Measurements from ENCODE around the gene FANCE.

The FANCE gene

GRCh38 chr6:35468980-35469750 is 17.0 kb downstream of the FANCE start:
- no peak for DNase-seq

- no peak for DNase-seq
Measured at GRCh38 chr6:35469751-35470662, 17.9 kb downstream of the FANCE start.

DNA sequence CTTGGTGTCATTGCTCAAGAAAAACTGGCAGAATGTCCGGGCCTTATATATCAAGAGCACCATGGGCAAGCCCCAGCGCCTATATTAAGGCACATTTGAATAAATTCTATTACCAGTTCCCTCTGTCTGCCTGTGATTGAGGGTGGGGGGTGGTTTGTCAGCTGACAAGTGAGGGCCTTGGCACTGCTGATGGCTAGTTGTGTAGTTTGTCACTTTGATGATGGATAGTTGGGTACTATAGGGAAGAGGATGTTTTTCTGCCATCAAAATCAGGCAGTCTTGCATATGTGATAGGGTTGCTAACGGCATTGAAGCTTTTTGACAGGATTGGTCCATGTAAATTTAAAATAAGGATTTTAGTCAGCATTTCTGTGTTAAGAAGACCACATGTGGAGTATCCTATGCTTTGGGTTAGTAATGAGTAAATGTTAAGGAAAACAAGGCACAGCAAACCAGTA is 18.6 kb downstream of the FANCE start:
- DNase-seq: no peak

DNA sequence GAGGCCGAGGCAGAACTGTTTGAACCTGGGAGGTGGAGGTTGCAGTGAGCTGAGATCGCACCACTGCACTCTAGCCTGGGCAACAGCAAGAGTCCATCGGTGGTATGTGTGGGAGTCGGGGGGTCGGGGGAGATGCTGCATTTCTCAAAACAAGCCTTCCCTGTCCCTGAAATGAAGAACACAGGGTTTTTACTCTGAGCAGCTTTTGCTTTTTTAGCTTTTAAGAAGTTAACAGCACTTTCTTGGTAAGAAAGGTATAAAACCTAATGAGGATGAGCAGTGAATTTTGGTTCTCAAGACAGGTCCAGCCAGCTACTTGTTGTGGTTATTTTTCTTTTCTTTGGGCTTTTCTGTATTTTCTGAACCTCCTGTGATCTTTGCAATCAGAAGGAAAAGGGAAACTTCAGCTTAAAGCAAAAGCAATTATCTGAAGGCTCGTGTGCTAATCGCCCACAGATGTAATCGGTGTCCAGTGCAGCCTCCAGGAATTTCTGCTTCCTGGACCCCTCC is 19.8 kb downstream of the FANCE start:
- no peak for DNase-seq

- DNase-seq: no peak
Measured at GRCh38 chr6:35473075-35473849, 21.1 kb downstream of the FANCE start.

- DNase-seq: no peak
Measured at GRCh38 chr6:35473850-35474130, 21.7 kb downstream of the FANCE start.

GRCh38 chr6:35474131-35474941 is 22.2 kb downstream of the FANCE start:
- no peak for DNase-seq

DNA sequence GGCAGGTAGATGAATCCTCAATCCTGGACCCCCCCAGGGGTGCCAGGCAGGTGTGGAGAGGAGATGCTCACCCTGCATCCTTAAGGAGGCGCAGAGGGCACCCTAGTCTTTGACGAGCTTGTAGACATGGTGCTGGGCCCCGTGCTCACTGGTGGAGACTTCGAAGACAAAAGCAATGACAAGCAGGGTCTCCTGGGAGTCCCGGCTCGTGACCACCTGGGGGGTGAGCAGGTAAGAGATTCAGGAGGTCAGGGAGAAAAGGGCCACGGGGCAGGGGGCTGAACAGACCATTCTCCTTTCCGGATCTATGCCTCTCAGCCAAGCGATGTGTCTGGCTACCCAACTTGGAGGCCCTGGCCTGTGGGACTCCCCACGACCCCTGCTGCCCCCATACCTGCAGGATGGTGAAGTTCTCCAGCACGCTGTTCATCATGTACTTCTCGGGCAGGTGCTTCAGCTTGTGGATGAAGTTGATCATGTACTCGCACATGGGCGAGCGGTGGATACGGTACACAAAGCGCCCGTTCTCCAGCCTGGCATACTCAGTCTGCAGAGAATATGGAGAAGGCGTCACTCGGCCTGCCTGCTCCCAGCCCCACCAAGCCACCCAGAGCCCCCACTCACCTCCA is 22.9 kb downstream of the FANCE start:
- no peak for DNase-seq

GRCh38 chr6:35475573-35475972 is 23.4 kb downstream of the FANCE start:
- no peak for DNase-seq

- no peak for DNase-seq
Measured at GRCh38 chr6:35476004-35476403, 23.9 kb downstream of the FANCE start.

- DNase-seq: no peak
Measured at GRCh38 chr6:35477028-35477427, 24.9 kb downstream of the FANCE start.

- no peak for DNase-seq
Measured at GRCh38 chr6:35477551-35478179, 25.5 kb downstream of the FANCE start.

- no peak for DNase-seq
Measured at GRCh38 chr6:35478259-35478658, 26.1 kb downstream of the FANCE start.

GRCh38 chr6:35480176-35480575 is 28.0 kb downstream of the FANCE start:
- no peak for DNase-seq

DNA sequence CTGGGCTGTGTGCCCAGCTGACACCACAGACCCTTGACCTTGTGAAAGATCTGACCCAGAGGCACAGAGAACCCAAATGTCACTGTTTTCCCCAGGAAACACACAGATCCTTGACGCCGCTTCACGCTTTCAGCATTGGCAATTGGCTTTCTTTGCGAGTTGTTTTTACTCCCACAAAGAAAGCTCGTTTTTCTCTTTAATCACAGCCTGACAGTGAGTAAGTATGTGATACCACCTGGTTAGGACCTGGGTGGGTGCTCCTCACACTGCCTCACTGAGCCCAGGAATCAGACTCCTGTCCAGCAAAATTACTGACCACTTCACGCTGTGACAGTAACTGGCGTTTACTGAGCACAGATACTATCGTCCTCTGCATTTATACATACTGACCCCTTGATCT is 29.1 kb downstream of the FANCE start:
- no peak for DNase-seq

GRCh38 chr6:35483062-35483461 is 30.9 kb downstream of the FANCE start:
- no peak for DNase-seq

GRCh38 chr6:35483490-35483889 is 31.4 kb downstream of the FANCE start:
- DNase-seq: no peak

DNA sequence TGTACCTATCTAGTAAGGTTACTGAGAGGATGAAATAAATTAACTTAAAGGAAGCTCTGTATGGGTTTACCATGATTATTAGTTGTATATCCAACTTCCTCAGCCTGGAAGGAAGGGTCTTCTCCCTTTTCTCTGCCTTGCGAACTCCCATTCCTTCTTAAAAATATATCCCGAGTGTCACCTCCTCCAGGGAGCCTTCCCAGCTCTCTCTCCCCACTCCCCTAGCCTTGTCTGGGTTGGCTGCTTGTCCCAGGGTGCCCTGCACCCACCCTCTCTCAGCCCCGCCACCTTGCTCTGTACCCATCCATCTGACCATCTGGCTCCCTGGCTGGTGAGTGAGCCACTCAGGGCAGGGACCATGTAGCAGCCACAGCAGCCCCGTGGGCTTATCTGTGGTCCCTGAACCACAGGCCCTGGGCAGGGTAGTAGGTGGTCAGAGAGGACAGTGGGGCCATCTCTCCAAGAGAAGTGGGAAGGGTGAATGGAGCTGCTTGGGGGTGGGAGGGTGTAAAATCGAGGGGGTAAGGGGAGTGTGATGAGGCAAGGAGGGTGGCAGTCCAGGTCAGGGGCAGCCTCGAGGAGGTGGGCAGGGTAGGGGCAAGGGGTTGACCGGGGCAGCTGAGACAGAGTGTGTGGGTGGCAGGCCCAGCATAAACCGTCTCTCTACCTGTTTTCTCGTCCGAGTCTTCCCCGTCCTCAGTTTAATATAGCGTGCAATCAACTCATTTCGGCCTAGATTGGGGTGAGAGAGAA is 31.9 kb downstream of the FANCE start:
- DNase-seq: no peak

- DNase-seq: no peak
Measured at GRCh38 chr6:35484921-35485392, 32.8 kb downstream of the FANCE start.

- no peak for DNase-seq
Measured at GRCh38 chr6:35485402-35485877, 33.3 kb downstream of the FANCE start.
